NCI-H2227 (cell line): ENCODE results near the gene TEC.
"Not testable (repeated sequence)": the region's sequence is repeated elsewhere in the genome, so short reads cannot be mapped to it uniquely, and the experiment has no call there.

ENCODE experiments used
- DNase-seq: peaks from one replicate; lab custom pipeline; 2025; ENCODE audit not compliant: unreplicated experiment; lab: John Stamatoyannopoulos, UW

TEC gene

GRCh38 chr4:48243429-48243828 lies 26.2 kb downstream of the TEC start:
- no peak for DNase-seq

- no peak for DNase-seq
Observed at GRCh38 chr4:48242511-48243195, 27.0 kb downstream of the TEC start.

GRCh38 chr4:48241731-48242130 lies 27.9 kb downstream of the TEC start:
- DNase-seq: no peak

GRCh38 chr4:48237996-48238645 lies 31.5 kb downstream of the TEC start:
- DNase-seq: no peak

DNA sequence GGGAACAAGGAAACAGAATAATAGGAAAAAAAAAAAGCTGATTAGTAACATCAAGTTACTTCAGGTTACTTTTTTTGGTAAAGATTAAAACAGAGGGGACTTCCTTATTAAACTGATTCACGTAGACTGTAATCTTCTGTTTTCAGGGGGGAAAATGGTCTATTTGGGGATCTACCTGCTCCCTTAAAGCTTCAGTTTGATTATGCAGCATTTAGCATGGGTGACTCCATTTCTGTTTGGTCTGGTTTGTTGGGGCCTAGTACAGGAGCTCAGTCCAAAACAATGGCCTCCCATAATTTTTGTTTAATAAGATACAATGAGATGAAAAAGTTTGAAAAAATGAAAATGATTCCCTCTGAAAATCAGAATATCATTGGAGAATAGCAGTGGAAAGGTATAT lies 34.6 kb downstream of the TEC start:
- DNase-seq: no peak

DNA sequence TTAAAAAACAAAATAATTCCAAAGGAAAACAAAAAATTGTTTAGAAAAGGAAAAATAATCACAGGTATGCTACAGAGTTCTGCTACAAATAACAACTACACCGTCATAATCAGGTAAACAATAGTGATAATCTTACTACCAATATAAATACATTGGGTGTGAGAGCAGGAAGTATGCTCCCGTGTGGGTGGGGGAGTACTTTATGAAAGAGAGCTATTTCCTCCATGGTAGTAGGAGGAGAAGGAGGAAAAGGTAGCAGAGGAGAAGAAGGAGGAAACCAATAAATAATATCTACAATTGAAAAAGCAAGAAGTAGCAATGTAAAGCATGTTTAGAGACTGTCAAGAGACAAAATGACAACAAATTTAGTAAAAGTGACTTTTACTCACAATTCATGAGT lies 35.1 kb downstream of the TEC start:
- DNase-seq: no peak

DNA sequence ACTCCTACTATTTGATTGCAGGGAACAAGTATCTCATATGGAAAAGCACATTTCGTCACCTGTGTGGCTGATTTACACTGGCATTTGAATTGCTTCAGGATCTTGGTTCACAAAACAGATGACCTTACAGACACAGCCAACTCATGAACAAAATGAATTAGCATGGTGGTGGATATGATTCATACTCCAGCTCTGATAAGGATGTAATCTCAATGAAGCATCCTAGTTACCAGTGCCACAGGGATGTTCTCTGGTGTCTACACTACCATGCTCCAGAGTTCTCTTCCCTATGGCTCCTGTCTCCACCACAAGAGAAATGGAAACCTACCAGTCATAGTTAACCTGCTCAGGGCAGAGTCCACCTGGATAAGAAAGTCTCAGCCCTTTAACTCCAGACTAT lies 40.7 kb downstream of the TEC start:
- no peak for DNase-seq

DNA sequence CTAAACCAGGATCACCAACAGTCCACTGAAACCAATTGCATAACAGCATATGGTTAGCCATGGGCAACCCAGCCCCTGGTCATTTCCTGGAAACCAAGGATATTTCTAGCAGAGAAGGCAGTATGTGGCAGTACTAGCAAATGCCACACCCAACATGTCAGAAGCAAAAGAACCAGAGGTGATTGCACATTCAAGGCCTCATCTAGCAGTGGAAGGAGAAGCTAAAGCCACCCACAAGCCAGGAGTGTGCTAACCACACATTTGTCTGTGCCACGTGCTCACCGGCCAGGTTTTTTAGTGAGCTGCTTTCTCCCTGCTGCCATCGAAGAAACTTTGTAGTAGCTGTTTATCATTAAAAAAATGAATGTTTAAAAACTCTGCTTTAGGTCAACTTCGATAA lies 42.0 kb downstream of the TEC start:
- DNase-seq: no peak

DNA sequence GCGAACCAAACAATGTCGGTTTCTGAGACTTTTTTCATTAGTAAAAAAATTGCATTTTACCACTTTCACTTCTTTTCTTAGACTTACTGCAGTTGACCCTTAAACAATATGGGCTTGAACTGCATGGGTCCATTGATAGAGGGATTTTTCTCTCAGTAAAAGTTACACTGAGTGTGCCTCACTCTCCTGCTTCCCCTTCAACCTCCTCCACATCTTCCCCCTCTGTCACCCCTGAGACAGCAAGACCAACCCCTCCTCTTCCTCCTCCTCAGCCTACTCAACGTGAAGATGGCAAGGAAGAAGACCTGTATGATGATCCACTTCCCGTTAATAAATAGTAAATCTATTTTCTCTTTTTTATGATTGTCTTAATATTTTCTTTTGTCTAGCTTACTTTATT lies 43.4 kb downstream of the TEC start:
- no peak for DNase-seq

DNA sequence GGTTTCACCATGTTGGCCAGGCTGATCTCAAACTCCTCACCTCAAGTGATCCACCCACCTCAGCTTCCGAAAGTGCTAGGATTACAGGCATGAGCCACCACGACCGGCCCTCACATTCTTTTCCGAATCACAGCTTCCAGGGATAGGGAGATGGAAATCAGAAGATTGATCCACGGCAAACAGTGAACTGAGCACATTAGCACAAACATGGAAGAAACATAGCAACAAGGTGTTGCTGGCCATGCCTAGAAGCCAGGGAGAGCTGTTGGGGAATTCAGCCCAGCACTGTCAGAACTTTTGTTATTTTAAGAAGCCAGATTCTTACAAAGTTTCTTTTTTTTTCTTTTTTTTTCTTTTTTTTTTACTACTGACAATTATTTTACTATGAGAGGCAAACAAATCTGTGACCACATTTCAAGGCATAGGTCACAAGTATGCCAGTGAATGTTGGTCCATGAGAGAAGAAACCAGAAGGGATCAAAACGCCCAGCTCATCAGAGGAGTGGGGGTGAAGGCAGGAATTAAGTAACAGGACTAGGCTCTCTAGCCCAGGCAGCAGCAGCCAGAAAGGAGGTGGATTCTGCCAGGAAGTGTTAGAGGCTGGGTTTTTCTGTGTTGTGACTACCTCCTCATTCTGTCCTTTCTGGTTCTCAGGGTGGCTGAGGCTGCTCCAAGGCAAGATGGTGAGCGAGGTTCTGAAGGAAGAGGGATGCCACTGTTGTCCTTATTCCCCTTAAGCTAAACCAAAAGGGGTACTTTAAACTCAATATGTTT lies 44.1 kb downstream of the TEC start:
- no peak for DNase-seq

DNA sequence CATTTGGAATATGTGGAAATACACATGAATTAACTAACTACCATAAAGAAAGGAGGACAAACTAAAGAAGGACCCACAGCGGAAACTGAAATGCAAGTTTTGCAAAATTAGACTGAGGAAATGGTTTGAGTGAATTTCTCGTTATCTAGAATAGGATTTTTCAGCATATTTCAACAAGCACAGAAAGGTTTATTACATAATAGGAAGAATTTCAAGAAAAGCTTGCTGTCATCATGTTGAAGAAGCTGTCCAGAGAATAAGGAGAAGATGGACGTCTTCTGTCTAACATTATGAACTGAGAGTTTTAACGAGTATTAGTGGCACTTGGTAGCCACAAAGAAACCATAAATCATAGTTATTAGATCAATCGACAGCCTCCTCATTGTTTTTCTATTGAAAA lies 45.0 kb downstream of the TEC start:
- DNase-seq: no peak

DNA sequence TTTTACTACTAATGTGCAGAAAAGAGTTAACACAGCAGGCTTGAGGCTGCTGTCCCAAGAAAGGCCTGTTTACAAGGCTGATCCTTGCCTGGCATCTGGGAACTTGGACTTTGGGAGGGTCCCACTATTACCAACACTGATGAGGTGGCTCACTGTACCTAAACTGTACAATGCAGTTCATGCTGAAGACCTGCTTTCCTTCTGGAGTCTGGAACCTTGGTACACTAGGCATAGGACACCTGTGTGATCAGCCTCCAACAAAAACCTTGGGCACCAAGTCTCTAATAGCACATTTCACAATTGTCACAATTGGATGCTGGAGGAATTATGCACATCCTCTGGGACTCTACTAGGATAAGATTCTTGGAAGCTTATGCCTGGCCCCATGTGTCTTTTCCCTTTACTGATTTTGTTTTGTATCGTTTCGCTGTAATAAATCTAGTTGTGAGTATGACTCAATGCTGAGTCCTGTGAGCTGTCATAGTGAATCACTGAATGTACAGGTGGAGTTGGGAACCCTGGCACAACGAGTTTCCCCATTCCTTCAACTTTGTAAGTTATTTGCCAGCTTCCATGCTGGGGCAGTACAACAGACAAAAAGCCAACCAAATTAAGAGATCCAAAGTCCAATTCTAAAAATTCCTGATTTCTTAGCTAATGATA lies 45.9 kb downstream of the TEC start:
- no peak for DNase-seq

DNA sequence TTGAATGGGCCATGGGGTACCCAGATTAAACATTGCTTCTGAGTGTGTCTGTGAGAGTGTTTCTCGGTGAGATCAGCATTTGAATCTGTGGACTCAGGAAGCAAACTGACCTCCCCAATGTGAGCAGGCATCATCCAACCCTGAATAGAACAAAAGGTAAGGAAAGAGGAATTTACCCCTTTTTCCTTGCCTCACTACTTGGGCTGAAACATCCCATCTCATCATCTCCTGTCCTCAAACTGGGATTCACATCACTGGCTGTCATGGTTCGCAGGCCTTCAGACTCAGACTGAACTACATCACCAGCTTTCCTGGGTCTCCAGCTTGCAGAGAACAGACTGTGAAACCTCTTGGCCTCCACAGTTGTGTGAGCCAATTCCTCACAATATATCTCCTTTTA lies 47.1 kb downstream of the TEC start:
- DNase-seq: no peak

- DNase-seq: not testable (repeated sequence)
Observed at GRCh38 chr4:48219430-48219829, 50.2 kb downstream of the TEC start.

DNA sequence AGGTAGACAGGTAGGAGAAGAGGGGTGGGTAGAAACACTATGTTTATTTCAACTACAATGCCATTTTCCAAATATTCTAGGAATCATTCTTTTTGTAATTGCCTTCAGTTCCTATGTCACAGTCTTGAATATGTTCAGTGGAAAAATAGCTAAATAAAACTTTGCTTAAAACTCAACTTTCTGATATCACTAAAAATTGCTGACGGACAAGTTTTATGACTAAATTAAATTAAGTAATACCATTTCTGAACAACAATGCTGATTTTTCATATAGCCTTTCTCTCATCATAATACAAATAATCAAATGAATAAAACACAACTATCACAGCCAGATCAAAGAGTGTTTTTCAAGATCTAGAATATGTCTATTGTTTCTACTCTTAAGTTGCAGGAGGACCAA lies 53.1 kb downstream of the TEC start:
- DNase-seq: no peak

GRCh38 chr4:48215977-48216376 lies 53.7 kb downstream of the TEC start:
- DNase-seq: no peak

DNA sequence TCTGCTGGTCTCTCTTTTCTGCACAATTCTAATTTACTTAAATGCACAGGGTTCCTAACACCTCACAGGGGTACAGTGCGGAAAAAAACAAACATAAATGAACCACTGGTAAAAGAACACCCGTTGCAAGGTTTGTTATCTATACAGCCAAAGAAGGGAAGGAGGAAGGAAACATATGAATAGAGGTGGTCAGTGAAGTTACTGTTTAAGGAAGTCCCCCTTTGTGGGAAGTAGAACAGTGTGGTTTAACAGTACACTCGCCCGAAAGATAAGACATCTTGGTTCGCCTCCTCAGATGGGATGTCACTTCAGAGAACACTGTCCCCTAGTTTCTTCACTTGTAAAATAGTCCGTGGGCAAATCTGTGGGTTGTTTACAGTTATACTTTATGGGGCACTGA lies 57.5 kb downstream of the TEC start:
- no peak for DNase-seq

GRCh38 chr4:48210966-48211328 lies 58.7 kb downstream of the TEC start:
- DNase-seq: no peak

GRCh38 chr4:48205626-48206025 lies 64.0 kb downstream of the TEC start:
- DNase-seq: no peak

DNA sequence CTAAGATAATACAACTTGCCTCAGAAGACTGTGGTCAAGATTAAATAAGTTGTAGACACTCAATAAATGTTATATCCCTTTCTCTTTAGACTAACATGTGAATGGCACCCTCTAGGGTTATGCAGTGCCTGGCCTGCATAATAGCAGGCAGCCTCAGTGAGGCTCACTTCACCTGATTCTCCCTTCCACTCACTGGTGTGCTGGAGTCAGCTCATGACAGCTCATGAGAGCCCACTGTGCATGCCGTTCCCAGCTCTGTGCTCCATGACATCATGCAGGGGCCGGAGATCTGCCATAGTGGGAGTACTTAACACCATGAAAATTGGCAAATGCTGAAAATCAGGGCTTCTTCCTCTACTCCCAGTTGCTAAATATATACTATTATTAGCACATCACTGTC lies 64.5 kb downstream of the TEC start:
- DNase-seq: no peak

- no peak for DNase-seq
Observed at GRCh38 chr4:48203819-48204218, 65.8 kb downstream of the TEC start.
